SK-N-SH (cell line): ENCODE data around the gene PANK4.

Source experiments
- CTCF ChIP-seq: fragments of 200-600 bp; sonication (generic); IDR thresholded peaks from 2 replicates; pipeline ENCODE4 v1.6.1; 2017; ENCODE audit warnings: antibody characterized with exemption, mild to moderate bottlenecking, moderate library complexity
- FOSL2 ChIP-seq: IDR thresholded peaks from 2 replicates; pipeline ENCODE4 v1.4.0; 2012; ENCODE audit warnings: low read depth, mild to moderate bottlenecking, moderate library complexity, borderline replicate concordance
- SIN3A ChIP-seq: IDR thresholded peaks from 2 replicates; pipeline ENCODE4 v1.6.1; 2012; ENCODE audit warnings: low read depth, mild to moderate bottlenecking, low read length, moderate library complexity, borderline replicate concordance

DNA sequence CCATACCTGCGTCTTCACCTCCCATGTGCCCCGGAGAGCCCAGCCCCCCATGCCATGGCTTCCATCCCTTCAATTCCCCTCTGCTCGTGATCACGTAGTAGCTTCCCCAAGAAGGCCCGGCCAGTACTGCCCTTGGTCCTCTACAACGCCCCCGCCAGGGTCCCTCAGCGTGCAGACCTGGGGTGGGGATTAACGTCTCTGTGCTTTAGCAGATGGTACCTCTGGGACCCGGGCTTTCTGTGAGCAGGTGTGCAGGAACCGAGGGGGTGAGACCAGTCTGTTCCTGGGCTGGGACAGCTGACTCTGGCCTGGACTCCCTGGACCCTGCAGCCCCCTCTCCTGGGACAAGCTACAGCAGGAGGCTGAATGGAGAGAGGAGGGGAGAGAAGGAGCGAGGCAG, 49.1 kb downstream of the PANK4 start:
- TF ChIP-seq CTCF (no peak), FOSL2 (no peak), SIN3A (no peak)
